HG03025 (cell line): Measurements from ENCODE around the gene PHACTR3.

Experiments
- ATAC-seq: cut with Tn5 transposase; IDR thresholded peaks from one replicate; pipeline ENCODE4 v1.9.1; 2021; ENCODE audit warnings: mild to moderate bottlenecking, moderate library complexity; ENCODE audit not compliant: unreplicated experiment, low FRiP score

The PHACTR3 gene

DNA sequence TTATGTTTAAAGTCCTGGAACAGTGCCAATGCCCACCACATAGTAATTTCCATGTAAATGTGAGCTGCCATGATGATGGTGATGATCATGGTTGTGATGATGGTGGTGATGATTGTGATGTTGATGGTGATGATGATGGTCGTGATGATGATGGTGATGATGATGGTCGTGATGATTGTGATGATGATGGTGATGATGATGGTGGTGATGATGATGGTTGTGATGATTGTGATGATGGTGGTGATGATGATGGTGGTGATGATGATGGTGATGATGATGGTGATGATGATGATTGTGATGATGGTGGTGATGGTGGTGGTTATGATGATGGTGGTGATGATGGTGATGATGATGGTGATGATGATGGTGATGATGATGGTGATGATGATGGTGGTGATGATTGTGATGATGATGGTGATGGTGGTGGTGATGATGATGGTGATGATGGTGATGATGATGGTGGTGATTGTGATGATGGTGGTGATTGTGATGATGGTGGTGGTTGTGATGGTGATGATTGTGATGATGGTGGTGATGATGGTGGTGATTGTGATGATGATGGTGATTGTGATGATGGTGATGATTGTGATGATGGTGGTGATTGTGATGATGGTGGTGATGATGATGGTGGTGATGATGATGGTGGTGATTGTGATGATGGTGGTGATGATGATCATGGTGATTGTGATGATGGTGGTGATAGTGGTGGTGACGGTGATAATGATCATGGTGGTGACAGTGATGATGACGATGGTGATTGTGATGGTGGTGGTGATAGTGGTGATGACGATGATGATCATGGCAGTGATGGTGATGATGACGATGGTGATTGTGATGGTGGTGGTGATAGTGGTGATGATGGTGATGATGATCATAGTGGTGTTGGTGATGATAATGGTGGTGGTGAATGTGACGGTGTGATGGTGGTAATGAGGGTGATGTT lies 82.3 kb downstream of the PHACTR3 start:
- no peak for ATAC-seq

DNA sequence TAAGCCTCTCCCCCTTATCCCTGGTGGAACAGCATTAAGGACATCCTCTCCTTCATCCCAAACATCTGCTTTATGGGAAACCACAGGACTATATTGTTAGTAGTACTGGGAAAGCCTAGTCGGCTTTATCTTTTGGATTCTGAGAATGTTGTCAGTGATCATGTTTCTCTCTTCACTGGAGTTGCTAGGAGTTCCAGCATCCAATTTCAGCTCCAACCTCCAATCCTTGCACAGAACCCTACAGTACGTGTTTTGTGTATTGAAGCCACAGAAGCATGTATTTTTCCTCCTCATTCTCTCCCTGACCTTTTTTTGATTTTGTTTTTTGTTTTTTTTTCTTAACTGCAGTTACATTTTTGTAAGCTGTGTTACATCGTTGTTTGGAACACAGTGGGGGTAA lies 84.0 kb downstream of the PHACTR3 start:
- no peak for ATAC-seq

DNA sequence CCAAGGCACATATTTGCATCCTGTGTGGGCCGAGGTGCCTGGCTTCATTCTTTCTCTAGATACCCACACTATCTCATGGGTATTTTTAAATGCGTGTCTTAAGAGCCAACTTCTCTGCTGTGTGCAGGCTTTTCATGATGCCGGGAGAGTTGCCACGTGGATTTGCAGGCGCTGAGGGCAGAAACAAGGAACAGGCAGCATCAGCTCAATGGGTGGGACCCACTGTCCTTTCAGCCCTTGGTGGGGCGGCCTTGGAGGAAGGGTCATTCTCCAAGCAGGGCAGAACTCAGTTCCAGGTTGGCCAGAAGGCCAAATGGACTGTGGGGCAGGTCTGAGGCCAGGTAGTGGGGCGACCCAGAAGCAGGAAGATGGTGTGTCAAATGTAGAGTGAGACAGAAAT lies 84.7 kb downstream of the PHACTR3 start:
- ATAC-seq: no peak

DNA sequence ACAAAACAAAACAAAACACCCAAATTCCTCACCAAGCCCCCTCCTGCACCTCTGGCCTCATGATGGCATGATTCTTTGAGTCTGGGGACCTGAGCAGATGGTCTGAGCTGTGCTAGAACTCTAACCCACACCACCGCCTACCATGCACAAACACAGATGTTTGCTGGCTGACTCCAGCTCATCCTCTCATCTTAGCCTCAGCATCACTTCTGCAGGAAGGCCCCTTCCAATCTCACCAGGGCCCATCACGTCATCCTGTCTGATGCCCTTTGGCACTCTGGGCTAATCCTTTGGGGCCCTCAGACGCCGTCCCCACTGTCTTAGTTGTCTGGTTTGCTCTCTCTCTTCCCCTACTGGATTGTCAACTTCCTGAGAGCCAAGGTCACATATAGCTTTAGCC lies 85.8 kb downstream of the PHACTR3 start:
- no peak for ATAC-seq

DNA sequence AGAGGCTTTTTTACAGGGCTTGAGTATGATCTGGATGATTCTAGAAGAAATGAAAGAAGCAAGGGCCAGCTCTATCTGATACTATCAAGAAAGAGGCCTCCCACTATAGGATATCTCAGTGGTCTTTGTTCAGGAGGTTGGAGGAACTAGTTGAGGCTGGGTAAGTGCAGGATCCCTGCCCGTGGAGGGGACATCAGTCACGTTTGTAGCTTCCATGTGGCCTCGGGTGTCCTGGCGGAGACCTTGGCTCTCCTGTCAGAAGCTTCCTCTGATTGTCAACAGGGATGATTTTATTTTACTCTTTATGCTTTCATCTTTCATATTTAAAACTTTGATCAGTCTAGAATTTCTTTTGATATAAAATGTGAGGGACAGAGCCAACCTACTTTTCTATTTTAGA lies 86.6 kb downstream of the PHACTR3 start:
- no peak for ATAC-seq

DNA sequence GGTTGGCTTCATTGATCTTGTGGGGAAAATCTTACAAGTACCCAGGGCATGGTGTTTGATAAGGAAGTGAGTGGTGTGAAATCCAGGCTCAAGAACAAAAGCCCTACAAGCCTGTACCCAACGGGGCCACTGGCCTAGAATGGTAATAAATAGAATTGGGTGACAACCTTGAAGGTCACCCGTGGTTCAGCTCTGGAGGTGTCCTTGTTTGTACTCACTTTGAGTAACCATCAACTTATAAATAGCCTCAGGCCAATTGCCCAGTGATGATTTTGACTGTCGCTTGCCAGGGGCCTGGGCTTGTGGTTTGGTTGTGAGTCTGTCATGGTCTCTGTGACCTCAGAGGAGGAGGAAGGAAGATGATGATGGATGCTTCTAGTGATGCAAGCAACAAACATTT lies 87.8 kb downstream of the PHACTR3 start:
- ATAC-seq: no peak

DNA sequence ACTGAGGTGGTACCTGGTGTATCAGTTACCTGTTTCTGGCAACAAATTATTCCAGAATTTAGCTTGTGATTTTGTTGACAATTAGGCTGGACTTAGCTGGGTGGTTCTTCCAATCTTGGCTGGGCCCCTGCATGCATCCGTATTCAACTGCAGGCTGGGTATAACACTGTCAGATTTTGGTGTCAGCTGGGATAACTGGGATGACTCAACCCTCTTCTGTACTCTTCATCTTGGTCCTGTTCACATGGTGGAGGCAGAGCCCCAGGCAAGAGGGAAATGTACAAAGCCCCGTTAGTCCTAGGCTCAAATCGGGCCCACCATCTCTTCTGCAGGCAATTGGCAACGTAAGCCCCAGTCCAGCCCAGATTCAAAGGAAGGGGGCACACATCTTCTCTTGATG lies 89.2 kb downstream of the PHACTR3 start:
- no peak for ATAC-seq

DNA sequence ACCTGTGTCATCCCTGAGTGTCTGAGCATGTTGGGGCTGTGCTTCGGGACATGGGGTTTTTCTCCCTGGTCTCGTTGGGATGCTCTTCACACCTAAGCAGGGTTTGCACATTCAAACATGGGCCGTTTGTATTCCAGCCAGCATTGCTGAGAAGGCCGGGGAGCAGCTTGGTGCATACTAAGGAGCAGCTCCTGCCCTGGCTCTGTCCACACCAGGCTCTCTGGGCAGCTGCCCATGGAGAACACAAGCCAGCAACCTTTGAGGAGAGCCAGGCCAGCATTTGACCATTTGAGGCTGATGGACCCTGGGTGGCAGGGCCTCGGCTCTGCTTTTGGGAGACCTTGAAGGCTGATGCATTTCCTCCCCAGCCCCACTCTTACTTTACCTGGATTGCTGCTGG lies 92.1 kb downstream of the PHACTR3 start:
- no peak for ATAC-seq

DNA sequence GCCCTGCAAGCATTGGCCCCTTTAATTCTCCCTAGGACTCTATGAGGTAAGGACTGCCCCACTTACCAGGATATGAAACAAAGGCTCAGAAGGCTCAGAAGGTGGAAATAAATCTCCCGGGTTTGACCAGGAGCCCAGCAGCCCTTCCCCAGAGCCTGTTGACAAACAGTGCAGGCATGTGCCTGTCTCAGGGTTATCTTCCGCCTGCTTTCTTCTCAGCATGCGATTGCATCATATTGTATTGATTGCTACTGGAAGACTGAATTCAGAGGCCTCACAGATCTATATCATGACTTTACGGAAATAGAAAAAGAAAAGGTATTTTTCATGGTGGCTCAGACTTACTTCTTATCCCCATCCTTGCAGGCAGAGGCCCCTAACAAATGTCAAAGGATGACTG lies 92.7 kb downstream of the PHACTR3 start:
- ATAC-seq: no peak

DNA sequence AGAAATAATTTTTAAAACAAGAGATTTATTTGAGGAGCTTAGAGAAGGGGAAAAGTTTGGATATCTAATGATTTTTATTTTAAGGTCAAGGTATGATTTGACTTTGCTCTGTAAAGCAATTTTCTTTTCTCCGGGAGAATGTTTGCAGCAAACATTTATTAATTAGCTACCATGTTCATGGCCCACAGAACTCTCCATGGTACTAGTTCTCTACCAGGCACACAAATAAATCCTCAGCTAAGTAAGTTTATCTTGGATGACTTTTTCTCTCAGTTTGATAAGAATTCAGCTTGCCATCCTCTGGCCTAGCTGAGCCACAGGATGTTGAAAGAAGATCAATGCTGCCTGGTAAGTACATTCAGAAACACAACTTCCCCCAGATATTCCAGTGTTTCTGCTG lies 94.3 kb downstream of the PHACTR3 start:
- no peak for ATAC-seq

DNA sequence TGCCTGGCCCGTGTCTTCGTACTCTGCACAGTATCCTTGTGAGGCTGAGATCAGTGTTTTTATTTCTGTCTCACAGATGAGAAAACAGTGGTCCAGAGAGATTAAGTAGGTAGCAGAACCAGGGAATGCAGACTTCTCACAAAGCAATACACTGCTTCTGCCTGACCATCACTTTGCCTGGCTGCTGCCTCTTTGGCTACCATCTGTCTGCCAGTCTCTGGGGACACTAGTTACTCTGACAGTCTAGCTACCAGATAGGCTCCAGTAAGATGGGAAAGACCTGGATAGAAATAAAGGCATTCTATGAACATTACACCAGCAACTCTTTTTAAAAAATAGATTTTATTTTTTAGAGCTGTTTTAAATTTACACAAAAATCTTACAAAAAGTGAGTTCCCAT lies 96.9 kb downstream of the PHACTR3 start:
- no peak for ATAC-seq

DNA sequence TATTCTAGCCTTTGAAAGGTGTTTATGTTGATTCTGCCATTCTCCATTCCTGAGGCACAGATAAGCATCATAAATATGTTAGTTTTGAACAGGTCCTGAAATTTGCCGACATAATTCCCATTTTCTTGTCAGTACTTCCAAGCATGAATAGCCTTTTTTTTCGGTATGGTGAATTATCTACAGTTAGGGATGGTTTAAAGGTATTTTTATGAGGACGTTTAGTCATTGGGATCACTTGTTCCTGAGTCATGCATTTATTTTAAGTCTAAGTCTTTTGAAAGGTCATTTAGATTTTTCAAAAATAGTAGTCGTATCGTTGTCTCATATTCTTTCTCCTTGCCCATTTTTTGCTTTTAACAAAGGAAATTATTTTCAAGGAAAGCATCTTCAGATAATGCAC lies 98.7 kb downstream of the PHACTR3 start:
- no peak for ATAC-seq

DNA sequence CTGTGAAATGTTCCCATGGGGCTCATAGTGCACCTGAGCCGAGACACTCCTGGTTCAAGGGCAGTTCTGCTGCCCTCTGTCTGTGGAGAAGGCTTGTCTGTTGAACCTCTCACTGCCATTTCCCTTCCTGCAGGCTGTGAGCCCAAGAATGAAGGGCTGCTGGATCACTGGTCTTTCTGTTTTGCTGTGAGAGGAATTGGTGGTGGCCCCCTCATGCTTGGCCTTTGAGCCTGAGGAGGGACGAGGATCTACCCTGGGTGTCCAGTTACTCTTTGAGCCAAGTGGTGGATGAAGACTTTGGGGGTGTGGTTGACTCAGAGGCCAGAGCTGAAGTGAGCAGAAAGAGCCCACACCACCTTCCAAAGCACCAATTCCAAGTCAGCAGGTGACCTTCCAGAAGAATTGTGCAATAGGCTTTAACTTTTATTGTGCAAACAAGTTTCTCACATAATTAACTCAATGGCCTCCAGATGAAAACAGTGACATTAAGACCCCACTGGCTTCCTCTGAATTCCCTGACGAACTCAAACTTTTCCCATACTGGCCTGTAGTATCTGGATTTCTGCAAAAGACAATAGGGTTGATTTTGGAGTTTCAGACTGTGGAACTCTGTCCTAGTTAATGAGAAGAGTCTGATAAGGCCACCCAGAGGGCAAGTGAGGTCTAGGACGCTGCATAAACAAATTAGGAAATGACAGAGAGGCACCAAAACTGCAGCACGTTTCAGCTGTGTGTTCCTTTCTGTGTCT lies 101.5 kb downstream of the PHACTR3 start:
- no peak for ATAC-seq

DNA sequence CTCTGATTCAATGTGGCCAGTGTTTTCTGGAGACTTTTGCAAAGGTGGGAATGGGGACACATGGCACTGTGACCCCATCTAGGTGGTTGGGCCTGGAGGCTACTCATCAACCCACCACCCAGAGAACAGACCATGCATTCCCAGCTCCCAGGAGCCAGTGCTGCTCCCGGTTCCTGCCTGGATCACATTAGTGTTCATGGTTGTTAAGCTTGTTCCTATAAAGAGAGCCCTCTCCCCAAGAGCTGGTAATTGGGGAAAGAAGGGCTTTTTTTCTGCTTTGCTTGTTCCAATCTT lies 102.0 kb downstream of the PHACTR3 start:
- no peak for ATAC-seq

DNA sequence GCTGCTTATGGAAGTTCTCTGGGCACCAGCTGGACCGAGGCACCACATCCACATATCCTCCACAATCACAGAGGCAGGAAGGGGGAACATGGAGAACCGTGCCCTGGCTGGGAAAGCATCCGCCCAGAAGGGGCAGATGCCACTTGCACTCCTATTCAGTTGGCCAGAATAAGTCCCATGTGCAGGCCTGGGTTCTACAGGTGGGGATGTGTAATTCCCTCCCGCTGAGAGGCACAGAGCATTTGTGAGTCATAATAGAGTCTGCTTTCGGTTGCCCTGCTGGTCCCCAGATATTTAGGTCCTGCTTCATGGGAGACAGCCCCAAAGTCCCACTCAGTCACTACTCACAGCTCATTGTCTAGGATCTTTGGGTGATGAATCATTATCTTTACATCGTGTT lies 104.0 kb downstream of the PHACTR3 start:
- ATAC-seq: no peak

DNA sequence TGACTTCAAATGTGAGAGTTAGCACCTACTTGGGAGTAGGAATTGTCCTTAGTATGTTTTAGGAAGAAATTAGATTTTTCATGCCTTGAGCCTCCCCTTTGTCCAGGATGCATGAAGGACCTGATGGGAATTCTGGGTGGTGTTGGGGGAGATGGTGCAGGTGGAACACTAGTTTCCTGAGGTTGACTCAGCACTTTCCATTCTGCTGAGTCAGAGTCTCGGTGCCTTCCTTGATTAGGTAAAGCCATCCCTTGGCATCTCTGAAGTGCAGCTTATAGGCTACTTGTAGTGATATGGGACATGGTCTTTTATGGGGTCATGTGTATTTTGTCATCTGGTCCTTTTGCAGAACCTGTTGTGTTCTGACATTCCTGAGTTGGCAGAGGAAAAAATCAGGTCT lies 105.3 kb downstream of the PHACTR3 start:
- no peak for ATAC-seq

DNA sequence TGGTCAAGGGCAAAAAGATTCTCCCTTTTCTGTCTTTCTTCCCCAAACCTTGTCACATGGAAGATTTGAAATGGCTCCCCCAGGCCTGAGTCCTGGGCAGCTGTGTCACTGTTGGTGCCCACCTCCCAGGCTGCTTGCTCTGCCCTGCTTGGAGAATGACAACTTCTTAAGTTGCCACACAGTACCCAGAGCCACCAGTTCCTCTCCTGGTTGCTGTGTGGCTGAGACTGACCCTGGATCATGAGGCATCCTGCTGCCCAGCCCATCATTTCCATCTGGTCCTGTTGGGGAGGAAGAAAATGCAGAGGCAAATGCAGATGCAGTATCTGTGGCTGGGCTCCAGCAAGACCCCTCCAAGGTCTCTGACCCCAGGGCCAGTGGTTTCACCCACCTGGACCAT lies 113.7 kb downstream of the PHACTR3 start:
- ATAC-seq: no peak

DNA sequence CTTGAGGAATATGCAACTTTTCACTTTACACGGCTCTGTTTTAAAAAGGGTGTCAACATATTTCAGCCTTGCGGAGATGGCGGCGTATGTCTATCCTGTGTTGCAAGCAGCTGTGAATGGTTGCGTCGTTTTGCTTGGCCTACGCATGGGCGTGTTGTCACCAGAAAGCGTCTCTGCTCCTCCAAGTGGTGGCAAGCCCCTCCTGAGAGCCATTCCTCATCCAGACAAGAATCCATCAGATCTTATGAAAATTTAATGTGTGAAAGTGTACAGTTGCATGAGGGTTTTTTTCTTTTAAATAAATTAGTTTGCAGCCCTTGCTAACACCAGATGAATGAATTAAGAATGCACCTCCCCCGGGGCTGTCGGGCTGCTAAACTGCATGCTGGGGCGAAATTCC lies 114.4 kb downstream of the PHACTR3 start:
- no peak for ATAC-seq

DNA sequence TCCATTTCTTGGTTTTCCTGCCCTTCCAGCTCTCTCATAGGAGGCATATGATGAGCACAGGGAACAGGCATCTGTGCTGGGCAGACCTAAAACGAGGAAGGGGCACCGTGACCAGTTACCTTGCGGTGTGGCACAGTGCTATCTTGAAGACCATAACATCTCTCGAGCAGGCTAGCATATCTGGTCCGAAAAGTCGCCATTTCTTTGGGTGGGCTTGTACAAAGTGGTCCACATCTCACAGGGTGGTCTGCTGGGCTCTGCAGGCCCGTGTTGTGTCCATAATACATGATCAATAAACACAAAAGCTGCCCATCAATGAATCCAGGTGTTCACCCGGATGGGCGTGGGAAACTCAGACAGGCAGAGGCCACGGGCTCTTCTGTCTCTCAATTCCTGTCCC lies 115.7 kb downstream of the PHACTR3 start:
- ATAC-seq: no peak

DNA sequence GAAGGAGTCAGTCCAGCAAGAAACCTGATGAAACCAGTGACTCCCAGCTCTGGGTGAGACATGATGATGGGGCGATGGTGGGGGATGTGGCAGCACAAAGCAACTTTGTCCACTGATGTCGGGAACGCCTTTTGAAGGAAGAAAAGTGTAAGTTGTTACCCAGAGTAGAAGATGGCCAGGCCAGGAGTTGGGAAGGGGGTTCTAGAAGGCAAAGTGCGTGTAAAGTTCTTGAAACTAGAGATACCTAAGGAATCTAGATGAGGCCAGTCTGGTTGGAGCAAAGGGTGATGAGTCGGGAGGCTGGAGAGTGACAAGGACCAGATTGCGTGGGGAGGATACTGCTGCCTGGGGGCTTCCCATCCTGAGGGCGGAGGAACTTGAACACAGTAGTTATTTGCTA lies 117.0 kb downstream of the PHACTR3 start:
- no peak for ATAC-seq

DNA sequence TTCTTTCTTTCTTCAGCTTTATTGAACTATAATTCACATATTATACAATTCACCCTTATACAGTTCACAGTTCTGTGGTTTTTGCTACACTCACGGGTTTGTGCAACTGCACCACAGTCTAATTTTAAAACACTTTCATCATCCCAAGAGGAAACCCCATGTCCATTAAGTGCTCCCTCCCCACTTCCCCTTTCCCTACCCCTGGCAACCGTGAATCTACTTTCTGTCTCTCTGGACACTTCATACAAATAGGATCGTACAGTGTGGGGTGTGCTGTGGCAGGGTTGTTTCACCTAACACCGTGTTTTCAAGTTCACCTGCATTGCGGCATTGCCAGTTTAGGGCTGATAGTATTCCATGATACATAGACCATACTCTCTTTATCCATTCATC lies 118.8 kb downstream of the PHACTR3 start:
- no peak for ATAC-seq
